Right atrium auricular region (tissue), 2 donors: ENCODE data around the gene YPEL2. TPM values are rescaled to one million over a fixed set of nuclear protein-coding genes. Genes with fewer than 3 reads are reported as not detected.
A peak's percentile ranks its signal among the peaks of the same experiment; 100 is the strongest.

ENCODE experiments used
- DNase-seq: peaks from one replicate; pipeline ENCODE4 v3.0.0-alpha.2; 2019; ENCODE audit warnings: low spot score
- H3K27ac ChIP-seq, 2 donors: fragments of 200-600 bp; sonication (generic); 1 replicate in 1 of 2; 2 replicates in 1 of 2; pipeline ENCODE4 v1.5.1; 2016 to 2019
- H3K27me3 ChIP-seq, 2 donors: fragments of 200-600 bp; sonication (generic); one replicate each; pipeline versions ENCODE4 v1.5.1 to v1.6.0; 2017 to 2019
- H3K36me3 ChIP-seq: fragments of 200-600 bp; sonication (generic); one replicate; pipeline ENCODE4 v1.5.1; 2016
- H3K4me1 ChIP-seq, 2 donors: fragments of 200-600 bp; sonication (generic); one replicate each; pipeline versions ENCODE4 v1.5.1 to v1.6.0; 2017 to 2019
- H3K4me3 ChIP-seq, 2 donors: fragments of 200-600 bp; sonication (generic); 1 replicate in 1 of 2; 2 replicates in 1 of 2; pipeline ENCODE4 v1.5.1; 2017 to 2019; ENCODE audit warnings: mild to moderate bottlenecking in 1 of 2, moderate library complexity in 1 of 2
- H3K9me3 ChIP-seq, 2 donors: fragments of 200-600 bp; sonication (generic); one replicate each; pipeline ENCODE4 v1.5.1; 2019
- CTCF ChIP-seq, 2 donors: fragments of 200-600 bp; sonication (generic); IDR thresholded peaks; one replicate each; pipeline ENCODE4 v1.5.1; 2019; ENCODE audit warnings: antibody characterized with exemption in 2 of 2
- total RNA-seq, 2 donors: library from RNA; depleted of rRNA; stranded (reverse); fragments of >200 nt; gene quantifications; one replicate each; pipeline ENCODE4 v1.1.0, GENCODE V29; 2016

Gene YPEL2
- total RNA-seq, 2 donors from 2014 or later, result 28.3 to 34.1 TPM

DNA sequence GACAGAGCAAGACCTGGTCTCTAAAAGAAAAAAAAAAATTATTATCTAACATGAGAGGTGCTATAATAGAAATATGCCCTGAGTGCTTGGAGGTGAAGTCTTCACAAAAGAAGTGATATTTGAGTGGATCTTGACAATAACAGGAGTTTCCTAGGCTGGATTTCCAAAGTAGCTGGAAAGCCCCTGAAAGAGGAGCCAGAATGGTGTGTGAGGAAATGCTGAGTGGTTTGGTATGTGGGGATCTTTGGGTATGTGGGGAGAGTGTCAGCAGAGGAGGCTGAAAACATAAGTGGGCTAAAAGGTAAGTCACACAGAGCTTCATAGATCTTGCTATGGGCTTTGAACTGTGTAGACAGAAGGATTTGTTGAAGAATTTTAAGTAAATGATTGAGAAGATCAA lies 100.1 kb downstream of the YPEL2 start:
- H3K9me3 ChIP-seq, result no peaks in the 10 kb centered on the region
- H3K27me3 ChIP-seq, result no peaks in the 10 kb centered on the region
- no peak for DNase-seq
- H3K36me3 ChIP-seq, result no peaks in the 10 kb centered on the region
- H3K4me3 ChIP-seq, result no peak overlapping the region
- no peak for TF ChIP-seq CTCF (IDR thresholded peaks at IDR 0.05)
- no peak overlapping the region for H3K27ac ChIP-seq
- H3K4me1 ChIP-seq, result peaks cover 0 to 34% of the 10 kb centered on the region in 2 donors

- peaks cover 0 to 31% of the 10 kb centered on the region in 2 donors for H3K4me1 ChIP-seq
- H3K9me3 ChIP-seq, result no peaks in the 10 kb centered on the region
- TF ChIP-seq CTCF (IDR thresholded peaks at IDR 0.05), result no peak
- H3K27me3 ChIP-seq, result no peaks in the 10 kb centered on the region
- DNase-seq, result no peak
- no peaks in the 10 kb centered on the region for H3K36me3 ChIP-seq
- H3K27ac ChIP-seq, result no peak overlapping the region
- H3K4me3 ChIP-seq, result no peak overlapping the region
These were observed 101.2 kb downstream of the YPEL2 start for GRCh38 chr17:59432657-59433056.

DNA sequence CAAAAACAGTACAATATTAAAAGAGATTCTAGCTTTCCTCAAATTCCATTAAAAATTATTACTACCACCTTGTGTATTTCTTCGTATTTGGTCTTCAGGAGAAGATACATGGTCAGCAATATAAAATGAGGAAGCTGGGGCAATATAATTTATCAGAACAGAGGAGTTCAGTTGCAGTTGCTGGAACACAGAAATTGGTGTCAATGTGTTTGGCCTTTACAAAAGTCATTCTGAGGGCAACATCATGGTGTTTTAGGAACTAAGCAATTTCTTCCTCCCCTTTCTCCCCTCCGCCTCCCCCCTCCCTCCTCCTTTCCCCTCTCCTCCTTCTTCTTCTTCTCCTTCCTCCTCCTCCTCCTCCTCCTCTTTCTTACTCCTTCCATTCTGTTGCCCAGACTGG lies 102.1 kb downstream of the YPEL2 start:
- H3K36me3 ChIP-seq, result no peaks in the 10 kb centered on the region
- H3K27me3 ChIP-seq, result no peaks in the 10 kb centered on the region
- no peak for DNase-seq
- no peaks in the 10 kb centered on the region for H3K9me3 ChIP-seq
- no peak overlapping the region for H3K4me3 ChIP-seq
- H3K27ac ChIP-seq, result no peak overlapping the region
- no peak for TF ChIP-seq CTCF (IDR thresholded peaks at IDR 0.05)
- H3K4me1 ChIP-seq, result peaks cover 0 to 24% of the 10 kb centered on the region in 2 donors

DNA sequence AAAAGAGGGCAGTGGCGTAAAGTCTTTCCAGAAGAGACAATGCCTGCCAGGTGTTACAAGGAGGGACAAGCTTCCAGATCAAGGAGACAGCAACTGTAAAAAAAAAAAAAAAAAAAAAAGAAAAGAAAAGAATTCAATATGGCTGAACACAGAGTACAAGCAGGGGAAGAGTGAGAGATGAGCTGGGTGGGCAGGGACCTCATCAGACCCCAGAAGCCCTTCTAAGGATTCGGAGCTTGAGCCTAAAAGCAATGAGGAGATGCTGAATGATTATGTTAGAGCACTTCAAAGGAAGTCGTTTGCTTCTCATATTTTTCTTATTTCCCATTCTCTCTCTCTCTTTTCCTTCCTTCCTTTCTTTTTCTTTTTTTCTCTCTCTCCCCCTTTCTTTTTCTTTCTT lies 103.0 kb downstream of the YPEL2 start:
- no peak overlapping the region for H3K4me3 ChIP-seq
- H3K27me3 ChIP-seq, result no peaks in the 10 kb centered on the region
- H3K27ac ChIP-seq, result no peak overlapping the region
- DNase-seq, result no peak
- no peak for TF ChIP-seq CTCF (IDR thresholded peaks at IDR 0.05)
- no peaks in the 10 kb centered on the region for H3K9me3 ChIP-seq
- no peaks in the 10 kb centered on the region for H3K36me3 ChIP-seq
- H3K4me1 ChIP-seq, result peaks cover 0 to 26% of the 10 kb centered on the region in 2 donors

DNA sequence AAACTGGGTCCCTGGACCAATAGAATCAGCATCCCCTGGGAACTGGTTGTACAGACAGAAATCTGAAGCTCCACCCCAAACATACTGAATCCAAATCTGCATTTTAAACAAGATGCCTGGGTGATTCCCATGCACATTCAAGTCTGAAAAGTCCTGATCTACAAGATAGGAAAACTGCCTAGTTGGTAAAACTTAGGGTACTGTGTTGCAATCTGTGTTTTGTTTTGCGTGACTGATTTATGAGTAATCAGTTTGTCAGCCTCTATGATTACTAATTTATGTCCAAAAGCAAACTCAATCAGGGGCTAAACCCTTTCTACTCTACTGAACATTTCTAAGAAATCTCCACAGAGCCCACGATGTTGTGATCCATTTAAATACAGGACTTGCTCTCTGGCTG lies 103.8 kb downstream of the YPEL2 start:
- no peak for DNase-seq
- Histone ChIP-seq H3K4me3 (no peak overlapping the region), H3K9me3 (no peaks in the 10 kb centered on the region), H3K36me3 (no peaks in the 10 kb centered on the region), H3K27ac (no peak overlapping the region), H3K4me1 (peaks cover 0 to 34% of the 10 kb centered on the region in 2 donors), H3K27me3 (no peaks in the 10 kb centered on the region)
- no peak for TF ChIP-seq CTCF (IDR thresholded peaks at IDR 0.05)

DNA sequence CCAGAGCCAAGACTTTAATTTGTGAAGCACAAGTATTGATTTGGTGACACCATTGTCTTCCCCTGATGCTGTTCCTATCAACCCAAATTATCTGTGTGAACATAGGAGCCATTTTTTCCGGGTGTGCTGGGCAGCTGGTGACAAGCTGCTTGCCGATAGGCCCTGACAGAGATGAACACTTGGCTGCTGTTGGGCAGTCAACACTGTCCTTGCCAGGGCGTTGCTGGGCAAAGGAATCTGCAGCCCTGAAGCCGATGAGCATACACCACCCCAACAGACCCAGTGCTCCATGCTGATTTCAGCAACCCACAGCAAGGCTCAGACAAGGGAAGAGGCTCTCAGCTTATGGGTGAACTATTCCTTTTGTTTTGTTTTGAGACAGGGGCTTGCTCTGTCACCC lies 105.4 kb downstream of the YPEL2 start:
- DNase-seq, result no peak
- Histone ChIP-seq H3K4me3 (no peak overlapping the region), H3K9me3 (no peaks in the 10 kb centered on the region), H3K36me3 (no peaks in the 10 kb centered on the region), H3K4me1 (peaks cover 0 to 45% of the 10 kb centered on the region in 2 donors), H3K27ac (peak overlapping the region; percentile 36 to 75), H3K27me3 (no peaks in the 10 kb centered on the region)
- no peak for TF ChIP-seq CTCF (IDR thresholded peaks at IDR 0.05)
